ENCODE measurements around the gene MYO10. TPM values are rescaled to one million over a fixed set of nuclear protein-coding genes. Genes with fewer than 3 reads are reported as not detected.

Gene MYO10
- total and polyA plus RNA-seq, 2 of the 8 experiments (the other 6 are each of a cell fraction or from before 2014, with no cell fraction given): 21.5 to 107 TPM

DNA sequence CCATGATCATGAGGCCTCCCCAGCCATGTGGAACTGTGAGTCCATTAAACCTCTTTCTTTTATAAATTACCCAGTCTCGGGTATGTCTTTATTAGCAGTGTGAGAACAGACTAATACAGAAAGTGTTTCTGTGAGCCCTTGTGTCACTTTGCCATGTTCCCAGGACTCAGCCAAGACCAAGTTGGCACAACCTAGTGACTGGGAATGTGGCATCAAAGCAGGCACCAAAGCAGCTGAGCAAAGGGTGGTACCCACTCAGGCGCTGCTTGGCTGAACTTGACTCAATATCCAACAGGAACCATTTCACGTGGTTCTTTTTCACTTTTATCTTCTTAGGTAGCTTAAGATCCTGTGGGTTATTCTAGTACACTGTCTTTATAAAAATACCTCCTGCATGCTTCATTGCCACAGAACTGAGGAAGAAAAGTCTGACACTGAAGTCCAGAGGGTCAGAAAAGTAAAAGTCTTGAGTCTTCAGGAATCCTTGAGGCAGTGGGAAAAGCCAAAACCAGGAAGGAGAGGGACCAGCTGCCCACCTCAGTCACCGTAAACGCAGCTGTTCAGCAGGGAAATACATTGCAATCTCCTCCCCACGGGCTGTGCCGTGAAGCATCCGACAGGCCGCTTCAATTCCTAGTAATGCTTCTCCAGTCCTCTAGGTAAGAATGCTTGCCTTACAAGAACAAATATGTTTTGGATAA is 228.8 kb downstream of the MYO10 start:
- Histone ChIP-seq H2BK15ac (ENCODE audit: low read length) (no peak overlapping the region), H3K4me1 (replicated peaks in 1 of 4; ENCODE audit: control insufficient read depth in 3 of 4, insufficient read depth in 4 of 4, low read length in 3 of 4) (peaks cover 4 to 17% (median 9%) of the 10 kb centered on the region in 4 experiments; a peak in 4 of 7 replicates), H3K4me2 (ENCODE audit: insufficient read depth in 1 of 2, low read depth in 2 of 2, low read length in 2 of 2) (no peak overlapping the region), H3K18ac (ENCODE audit: extremely low read depth, low read length) (no peak overlapping the region), H2AK5ac (ENCODE audit: low read depth, low read length) (no peak overlapping the region), H3K36me3 (ENCODE audit: control insufficient read depth in 2 of 4, insufficient read depth in 4 of 4, low read length in 3 of 4) (peaks cover 36 to 81% (median 52%) of the 10 kb centered on the region in 4 experiments), H3K56ac (replicated peaks; ENCODE audit: insufficient read length, low read depth, low read length) (no peak overlapping the region), H4K5ac (ENCODE audit: insufficient read length, low read depth, low read length) (no peak overlapping the region), H3K79me2 (ENCODE audit: control insufficient read depth in 1 of 2, insufficient read depth in 2 of 2, low read length in 2 of 2) (peaks cover 6 to 50% of the 10 kb centered on the region in 2 experiments), H3K79me1 (ENCODE audit: low read depth, low read length) (peaks cover 5% of the 10 kb centered on the region), H2BK20ac (ENCODE audit: low read length) (no peak overlapping the region), H3K9ac (replicated peaks in 1 of 4; ENCODE audit: extremely low read depth in 1 of 4, low read depth in 3 of 4, low read length in 3 of 4) (no peak overlapping the region), H3K27ac (ENCODE audit: low read depth, low read length) (no peak overlapping the region), H3K14ac (ENCODE audit: insufficient read length) (no peak overlapping the region), H3K23me2 (ENCODE audit: low read depth, low read length) (no peaks in the 10 kb centered on the region), H3K27me3 (replicated peaks in 1 of 4; ENCODE audit: control insufficient read depth in 3 of 4, extremely low read depth in 1 of 4, insufficient read depth in 3 of 4, low read length in 3 of 4) (no peaks in the 10 kb centered on the region), H2BK120ac (replicated peaks; ENCODE audit: low read depth, low read length) (no peak overlapping the region), H3K9me3 (ENCODE audit: insufficient read depth in 2 of 2, low read depth in 1 of 2, low read length in 1 of 2) (no peaks in the 10 kb centered on the region), H2BK5ac (ENCODE audit: low read depth, low read length) (no peak overlapping the region), H3K4me3 (ENCODE audit: extremely low read depth in 1 of 4, insufficient read depth in 2 of 4, low read depth in 3 of 4, low read length in 4 of 4) (no peak overlapping the region), H2BK12ac (ENCODE audit: low read depth, low read length) (no peak overlapping the region), H3K4ac (replicated peaks; ENCODE audit: insufficient read length, low read depth, low read length) (no peak overlapping the region), H4K91ac (replicated peaks; ENCODE audit: insufficient read length, low read length) (no peak overlapping the region), H4K8ac (ENCODE audit: extremely low read depth, insufficient read depth, low read length) (no peak overlapping the region), H3K23ac (ENCODE audit: insufficient read length) (no peak overlapping the region), H2AFZ (ENCODE audit: low read length) (no peak overlapping the region), H4K20me1 (replicated peaks in 1 of 2; ENCODE audit: control insufficient read depth in 1 of 2, insufficient read depth in 2 of 2, low read length in 2 of 2) (peaks cover 1 to 2% of the 10 kb centered on the region in 2 experiments)
- TF ChIP-seq RNF2 (IDR thresholded peaks at IDR 0.05; ENCODE audit: borderline replicate concordance, low read depth, low read length, missing control alignments, poor library complexity, severe bottlenecking) (no peak), EGR1 (IDR thresholded peaks at IDR 0.05; ENCODE audit: borderline replicate concordance, low read depth, low read length) (no peak), YY1 (IDR thresholded peaks at IDR 0.05; ENCODE audit: low read depth, low read length) (no peak), TAF1 (IDR thresholded peaks at IDR 0.05; ENCODE audit: low read depth, low read length) (no peak), SRF (IDR thresholded peaks at IDR 0.05; ENCODE audit: low read depth, low read length) (no peak), CHD1 (IDR thresholded peaks at IDR 0.05; ENCODE audit: low read depth, low read length) (no peak)
- TF ChIP-seq, protein P1, sequence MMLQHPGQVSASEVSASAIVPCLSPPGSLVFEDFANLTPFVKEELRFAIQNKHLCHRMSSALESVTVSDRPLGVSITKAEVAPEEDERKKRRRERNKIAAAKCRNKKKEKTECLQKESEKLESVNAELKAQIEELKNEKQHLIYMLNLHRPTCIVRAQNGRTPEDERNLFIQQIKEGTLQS (IDR thresholded peaks at IDR 0.05; ENCODE audit: insufficient read depth, low read depth, low read length): no peak
- WGBS, 2 experiments (ENCODE audit: extremely low coverage in 1 of 2, insufficient coverage in 1 of 2, insufficient read length in 1 of 2, insufficient replicate concordance in 2 of 2, low coverage in 1 of 2, low lambda C conversion rate in 2 of 2, missing lambda C conversion rate in 1 of 2): 98% methylated on average over 9 of the region's 9 CpGs; no CpG with 5 or more reads in 1 of the 2 experiments
- ChIA-PET POLR2A (ENCODE audit: partially characterized antibody) (interaction anchor here (1.2 kb wide), 1 partner anchor 31 kb away, joined by 3 read pairs; no protein-coding TSS in a partner anchor), CTCF (ENCODE audit: partially characterized antibody) (interaction anchor here (0.9 to 1.9 kb wide), 3 partner anchors 17 to 41 kb away, joined by 3 to 5 read pairs (median 4); no protein-coding TSS in a partner anchor)
- FAIRE-seq (no peak), DNase-seq (ENCODE audit: low read depth in 1 of 2, low spot score in 2 of 2) (no peak)
